ENCODE results near the gene PLCG2.
A peak's percentile ranks its signal among the peaks of the same experiment; 100 is the strongest.
"Not testable (repeated sequence)": the region's sequence is repeated elsewhere in the genome, so short reads cannot be mapped to it uniquely, and the experiment has no call there.

The PLCG2 gene

GRCh38 chr16:81997738-81998137 lies 218.6 kb downstream of the PLCG2 start:
- no peak for DNase-seq (ENCODE audit: low read depth in 2 of 2)

DNA sequence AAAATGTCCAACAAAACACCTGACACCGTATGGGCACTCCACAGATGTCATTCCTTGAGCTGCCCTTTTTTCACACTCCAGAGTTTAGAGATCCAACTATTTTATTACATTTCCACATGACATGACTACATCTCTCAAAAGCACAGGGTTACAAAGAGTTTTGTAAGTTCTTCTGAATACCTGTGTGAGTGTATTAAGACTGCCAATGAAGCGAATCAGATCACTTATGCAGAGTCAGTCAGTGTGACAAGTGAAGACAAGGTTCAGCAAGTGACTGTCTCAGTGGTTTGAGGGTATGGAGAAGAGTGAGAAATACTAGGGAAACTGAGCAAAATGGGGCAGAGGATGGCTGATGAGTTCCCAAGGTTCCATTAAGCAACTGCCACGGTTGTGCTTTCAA lies 223.7 kb downstream of the PLCG2 start:
- no peak for DNase-seq (ENCODE audit: low read depth in 2 of 2)

- DNase-seq (ENCODE audit: low read depth in 2 of 2) = no peak
Observed at GRCh38 chr16:82004601-82005000, 225.5 kb downstream of the PLCG2 start.

- DNase-seq (ENCODE audit: low read depth in 2 of 2) = no peak
Observed at GRCh38 chr16:82005027-82005830, 226.1 kb downstream of the PLCG2 start.

DNA sequence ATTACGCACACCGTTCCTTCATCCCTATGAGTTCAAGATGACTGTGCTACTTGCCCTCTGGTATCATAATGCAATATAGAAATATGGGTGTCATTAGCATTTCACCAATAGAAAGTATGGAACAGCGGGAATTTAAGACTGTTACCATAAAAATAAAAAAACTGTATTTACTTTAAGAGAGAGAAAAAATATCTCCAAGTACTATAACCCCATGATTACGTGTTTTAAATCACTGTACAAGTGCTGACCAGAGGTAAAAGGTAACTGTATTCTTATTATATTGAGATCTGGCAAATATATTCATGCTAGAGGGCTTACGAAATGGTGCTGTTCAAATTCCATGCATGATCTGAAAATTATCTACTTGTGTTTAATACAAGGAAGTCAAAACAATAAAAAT lies 226.9 kb downstream of the PLCG2 start:
- DNase-seq (ENCODE audit: low read depth in 2 of 2) = no peak

DNA sequence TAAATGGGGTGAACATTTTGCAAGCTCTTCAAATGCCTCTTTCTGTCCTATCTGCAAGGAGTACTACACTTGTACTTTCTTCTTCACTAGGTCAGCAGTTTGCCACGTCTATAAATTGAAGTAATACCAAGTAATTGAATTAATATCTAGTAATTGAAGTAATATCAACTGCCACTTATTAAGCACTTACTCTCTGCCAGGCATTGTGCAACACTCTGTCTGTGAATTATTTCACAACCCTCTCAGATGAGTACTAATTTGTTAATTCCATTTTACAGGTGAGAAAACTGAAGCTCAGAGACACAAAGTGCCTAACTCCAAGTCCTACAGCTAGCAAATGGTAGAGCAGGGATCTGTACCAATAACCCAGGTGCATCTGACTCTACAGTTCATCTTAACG lies 228.1 kb downstream of the PLCG2 start:
- DNase-seq (ENCODE audit: low read depth in 2 of 2) = no peak

DNA sequence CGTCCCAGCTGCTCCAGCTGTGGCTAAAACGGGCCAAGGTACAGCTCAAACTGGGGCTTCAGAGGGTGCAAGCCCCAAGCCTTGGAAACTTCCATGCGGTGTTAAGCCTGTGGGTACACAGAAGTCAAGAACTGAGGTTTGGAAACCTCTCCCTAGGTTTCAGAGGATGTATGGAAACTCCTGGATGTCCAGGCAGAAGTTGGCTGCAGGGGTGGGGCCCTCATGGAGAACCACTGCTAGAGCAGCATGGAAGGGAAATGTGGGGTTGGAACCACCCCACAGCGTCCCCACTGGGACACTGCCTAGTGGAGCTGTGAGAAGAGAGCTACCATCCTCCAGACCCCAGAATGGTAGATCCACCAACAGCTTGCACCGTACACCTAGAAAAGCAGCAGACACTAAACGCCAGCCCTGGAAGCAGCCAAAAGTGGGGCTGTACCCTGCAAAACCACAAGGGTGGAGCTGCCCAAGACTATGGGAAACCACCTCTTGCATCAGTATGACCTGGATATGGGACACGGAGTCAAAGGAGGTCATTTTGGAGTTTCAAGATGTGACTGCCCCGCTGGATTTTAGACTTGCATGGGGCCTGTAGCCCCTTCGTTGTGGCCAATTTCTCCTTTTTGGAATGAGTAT lies 230.0 kb downstream of the PLCG2 start:
- DNase-seq (ENCODE audit: low read depth in 2 of 2) = no peak

GRCh38 chr16:82009789-82010188 lies 230.7 kb downstream of the PLCG2 start:
- DNase-seq (ENCODE audit: low read depth in 2 of 2) = not testable (repeated sequence)

GRCh38 chr16:82010649-82011048 lies 231.6 kb downstream of the PLCG2 start:
- DNase-seq (ENCODE audit: low read depth in 2 of 2) = no peak

GRCh38 chr16:82011199-82011641 lies 232.1 kb downstream of the PLCG2 start, which contains the start of gene SDR42E1:
SDR42E1 (minus strand) TSS chr16:82011470; CDS start chr16:82000858, 10,612 bp downstream.
- DNase-seq (ENCODE audit: low read depth in 2 of 2) = peak; percentile 23 to 38

Measured in stimulated activated CD8-positive, alpha-beta memory T cell treated with anti-CD3 and anti-CD28 coated beads, Interleukin-15, amount 100 ng/mL, for 4 hours (primary cell).